Anterior cingulate cortex (tissue), 58 donors: ENCODE data around the gene SMAD7.
A peak's percentile ranks its signal among the peaks of the same experiment; 100 is the strongest.

Experiments used
- DNase-seq, 58 donors: peaks; one replicate each; lab custom pipeline; 2025; lab: John Stamatoyannopoulos, UW

SMAD7 gene

DNA sequence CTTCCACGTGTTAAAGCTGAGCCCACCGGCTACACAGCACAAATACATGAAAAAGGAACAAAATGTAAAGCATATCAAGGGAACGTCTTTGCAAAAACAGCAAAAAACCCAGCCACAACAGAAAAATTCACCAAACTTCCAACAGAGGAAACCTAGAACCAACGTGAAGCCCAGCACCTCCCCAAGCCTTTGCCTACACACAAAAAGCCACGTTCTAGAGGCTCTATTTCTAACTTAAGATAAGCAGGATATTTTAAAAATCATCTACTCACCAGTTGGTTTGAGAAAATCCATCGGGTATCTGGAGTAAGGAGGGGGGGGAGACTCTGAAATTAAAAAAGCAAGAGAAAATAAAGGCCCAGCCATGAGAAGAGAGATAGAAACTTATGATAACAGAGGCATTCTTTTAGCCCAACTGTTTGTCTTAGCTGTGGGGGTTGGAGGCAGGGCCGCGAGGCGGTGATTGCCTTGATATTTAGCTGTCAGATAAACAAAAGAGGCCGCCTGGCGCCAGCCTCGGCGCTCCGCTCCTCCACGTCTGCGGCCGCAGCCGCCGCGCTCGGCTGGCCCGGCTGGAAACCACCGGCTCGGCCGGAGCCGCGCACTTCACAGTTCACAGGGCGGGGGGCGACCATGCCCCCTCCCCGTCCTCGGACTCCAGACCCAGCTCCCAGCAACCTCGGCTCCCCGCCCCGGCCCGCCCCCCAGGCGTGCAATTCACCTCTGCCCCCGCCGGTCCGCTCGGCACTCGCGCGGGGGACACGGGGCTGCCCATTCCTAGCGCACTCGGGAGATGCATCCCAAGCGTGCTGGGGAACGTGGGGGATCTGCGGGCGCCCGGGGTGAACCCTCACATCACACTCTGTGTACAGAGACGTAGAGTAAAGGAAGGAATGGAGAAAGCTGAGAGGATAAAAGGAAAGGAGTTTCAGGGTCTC lies 2.4 kb downstream of the SMAD7 start:
- DNase-seq, result peak in 25 of 58 donors; percentile 33 to 66 (median 47)

DNA sequence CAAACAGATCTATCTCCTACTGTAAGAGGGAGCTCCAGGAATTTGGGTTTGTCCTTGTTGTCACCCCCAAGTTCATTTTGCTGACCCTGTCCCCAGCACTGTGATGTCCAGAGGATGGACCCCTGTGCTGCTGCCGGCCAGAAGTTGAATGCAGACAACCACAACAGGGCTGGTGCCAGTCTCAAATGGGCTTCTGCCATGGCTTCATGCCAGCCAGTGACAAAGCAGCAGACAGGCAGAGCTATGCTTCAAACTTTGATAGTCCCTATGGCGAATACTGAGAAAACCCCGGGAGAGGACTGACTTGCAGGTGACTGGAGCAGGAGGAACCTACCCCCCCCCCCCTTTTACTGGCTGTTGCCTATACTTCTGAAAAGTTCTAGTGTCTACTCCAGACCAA lies 3.2 kb downstream of the SMAD7 start:
- DNase-seq, result peak in 25 of 58 donors; percentile 19 to 74 (median 41)

- no peak for DNase-seq
Measured at GRCh38 chr18:48947092-48947491, 3.7 kb downstream of the SMAD7 start.

- peak in 3 of 58 donors; percentile 22 to 53 (median 37) for DNase-seq
Measured at GRCh38 chr18:48946329-48946835, 4.4 kb downstream of the SMAD7 start.

- no peak for DNase-seq
Measured at GRCh38 chr18:48945953-48946217, 4.9 kb downstream of the SMAD7 start.

- DNase-seq, result no peak
Measured at GRCh38 chr18:48944634-48945033, 6.1 kb downstream of the SMAD7 start.

DNA sequence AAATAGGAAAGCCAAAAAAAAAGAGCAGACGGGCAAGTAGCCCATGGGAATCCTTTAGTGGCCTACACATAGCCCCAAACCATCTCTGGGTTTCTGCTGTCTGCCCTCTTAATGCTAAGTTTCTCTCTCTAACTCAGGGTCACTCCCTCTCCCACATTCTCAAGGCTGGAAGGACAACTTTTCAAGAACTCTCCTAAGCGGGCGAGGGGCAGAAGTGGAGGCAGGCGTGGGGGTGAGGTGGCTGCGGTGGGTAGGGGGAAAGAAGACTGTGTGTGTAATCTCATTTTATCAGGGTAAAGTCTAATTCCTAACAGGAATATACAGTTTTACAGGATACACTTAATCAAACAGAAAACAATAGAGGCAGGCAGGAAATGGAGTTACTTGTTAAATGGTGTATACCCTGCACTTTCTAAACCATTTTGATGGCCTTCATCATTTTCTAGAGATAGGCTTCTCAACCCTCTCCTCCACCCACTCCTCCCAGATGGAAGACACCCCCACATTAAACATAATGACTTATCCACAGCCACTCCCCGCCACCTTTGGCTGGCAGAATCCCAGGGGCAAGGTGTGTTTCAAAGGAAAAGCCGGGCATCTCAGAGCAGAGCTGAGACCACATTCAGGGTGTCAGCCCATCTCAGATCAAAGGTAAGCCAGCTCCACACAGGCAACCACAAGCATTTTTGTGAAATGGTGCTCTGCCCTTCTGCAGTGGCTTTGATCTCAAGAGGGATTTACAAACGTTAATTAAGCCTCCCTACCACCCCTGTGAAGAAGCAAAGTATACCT lies 6.8 kb downstream of the SMAD7 start:
- no peak for DNase-seq

DNA sequence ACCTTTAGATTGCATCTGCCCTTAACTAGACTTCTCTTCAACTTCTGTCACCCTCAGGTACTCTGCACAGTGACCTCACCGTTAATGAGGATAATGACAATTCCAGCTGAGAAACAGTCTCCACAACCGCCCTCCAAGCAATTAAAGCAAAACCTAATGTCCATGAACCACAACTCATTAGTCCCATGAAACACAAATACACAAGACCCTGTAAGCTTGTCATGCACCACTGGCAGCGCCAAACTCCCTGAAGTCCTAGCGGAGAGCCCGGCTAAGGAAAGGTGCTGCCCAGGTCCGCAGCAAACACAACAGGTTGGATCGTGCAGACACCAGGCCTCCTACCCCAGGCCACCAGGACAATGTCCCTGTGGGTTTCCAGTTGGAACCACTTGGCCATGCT lies 7.4 kb downstream of the SMAD7 start:
- DNase-seq, result no peak

GRCh38 chr18:48942554-48943261 lies 8.1 kb downstream of the SMAD7 start:
- DNase-seq, result no peak

- no peak for DNase-seq
Measured at GRCh38 chr18:48942086-48942485, 8.7 kb downstream of the SMAD7 start.

DNA sequence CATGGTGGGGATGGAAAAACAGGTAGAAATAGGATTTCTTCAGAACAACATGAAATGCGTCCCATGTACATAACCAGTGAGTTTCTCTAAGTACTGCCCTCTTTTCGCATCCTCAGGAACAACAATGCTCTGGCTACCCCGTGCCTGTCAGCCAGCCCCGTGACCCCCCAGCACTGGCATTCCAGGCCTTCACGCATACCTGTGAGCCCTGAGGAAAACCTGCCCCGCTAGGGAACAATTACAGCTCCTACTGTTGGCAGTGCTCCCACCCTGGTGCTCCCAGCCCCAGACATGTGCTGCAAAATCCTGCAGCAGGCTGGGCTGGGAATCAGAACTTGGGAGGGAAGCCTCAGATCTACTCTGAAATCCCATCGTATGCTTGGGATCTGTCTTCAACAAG lies 9.1 kb downstream of the SMAD7 start:
- no peak for DNase-seq

- no peak for DNase-seq
Measured at GRCh38 chr18:48940854-48941611, 9.7 kb downstream of the SMAD7 start.

DNA sequence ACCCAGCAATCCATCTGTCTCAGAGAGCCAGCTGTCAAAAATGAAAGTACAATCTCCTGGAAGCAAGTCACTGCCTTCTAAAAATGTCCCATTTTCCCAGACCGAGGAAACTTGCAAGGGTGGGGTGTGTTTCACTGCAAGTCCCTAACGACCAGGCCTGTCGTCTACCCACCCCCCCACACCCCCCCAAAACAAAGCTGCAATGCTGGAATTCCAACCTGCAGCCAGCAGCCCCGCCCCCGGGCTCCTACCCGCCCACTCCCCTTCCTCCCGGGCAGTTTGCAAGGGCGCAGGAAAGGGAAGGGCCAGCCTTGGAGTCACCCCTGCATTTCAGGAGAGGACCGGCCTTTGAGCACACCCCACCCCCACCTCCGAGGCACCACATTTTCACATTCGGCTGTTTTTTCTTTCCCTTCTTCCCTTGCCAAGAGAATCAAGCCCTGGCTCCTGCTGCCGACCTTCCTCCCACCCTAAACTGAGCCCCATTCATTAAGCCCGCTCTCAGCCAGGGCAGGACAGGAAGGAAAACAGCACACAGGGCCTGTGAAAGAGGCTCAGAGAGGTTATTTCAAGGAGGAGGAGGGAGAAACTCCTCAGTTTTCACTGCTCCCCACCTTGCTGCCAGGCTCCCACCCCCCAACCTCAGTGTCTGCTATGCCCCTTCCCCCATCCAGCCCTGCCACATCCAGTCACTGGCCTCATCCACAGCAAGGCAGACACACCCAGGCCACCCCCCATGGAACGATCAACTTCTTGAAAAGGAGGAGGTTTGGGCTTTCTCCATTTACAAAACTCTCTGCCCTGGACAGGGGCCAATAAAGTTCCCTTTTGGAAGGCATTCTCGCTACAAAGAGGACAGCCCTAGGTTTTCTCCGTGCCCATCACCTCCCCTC lies 11.3 kb downstream of the SMAD7 start:
- DNase-seq, result peak in 21 of 58 donors; percentile 25 to 79 (median 48)

DNA sequence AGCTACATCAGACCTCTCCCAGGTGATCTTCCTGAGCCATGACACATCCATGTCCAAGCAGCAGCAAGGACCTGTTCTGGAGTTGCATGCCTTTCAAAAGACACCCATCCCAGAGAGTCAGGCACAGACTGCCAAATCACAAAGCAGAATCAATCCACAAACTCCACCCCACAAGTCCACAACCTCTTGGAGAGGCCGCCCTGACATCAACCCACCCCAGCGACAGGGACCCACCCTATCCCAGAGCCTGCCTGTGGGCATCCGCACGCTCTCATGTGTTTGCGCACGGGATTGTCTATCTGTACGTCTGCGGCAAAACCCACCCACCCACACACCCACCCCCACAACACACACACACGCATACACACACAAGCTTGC lies 11.9 kb downstream of the SMAD7 start:
- peak in 6 of 58 donors; percentile 43 to 79 (median 64) for DNase-seq

DNA sequence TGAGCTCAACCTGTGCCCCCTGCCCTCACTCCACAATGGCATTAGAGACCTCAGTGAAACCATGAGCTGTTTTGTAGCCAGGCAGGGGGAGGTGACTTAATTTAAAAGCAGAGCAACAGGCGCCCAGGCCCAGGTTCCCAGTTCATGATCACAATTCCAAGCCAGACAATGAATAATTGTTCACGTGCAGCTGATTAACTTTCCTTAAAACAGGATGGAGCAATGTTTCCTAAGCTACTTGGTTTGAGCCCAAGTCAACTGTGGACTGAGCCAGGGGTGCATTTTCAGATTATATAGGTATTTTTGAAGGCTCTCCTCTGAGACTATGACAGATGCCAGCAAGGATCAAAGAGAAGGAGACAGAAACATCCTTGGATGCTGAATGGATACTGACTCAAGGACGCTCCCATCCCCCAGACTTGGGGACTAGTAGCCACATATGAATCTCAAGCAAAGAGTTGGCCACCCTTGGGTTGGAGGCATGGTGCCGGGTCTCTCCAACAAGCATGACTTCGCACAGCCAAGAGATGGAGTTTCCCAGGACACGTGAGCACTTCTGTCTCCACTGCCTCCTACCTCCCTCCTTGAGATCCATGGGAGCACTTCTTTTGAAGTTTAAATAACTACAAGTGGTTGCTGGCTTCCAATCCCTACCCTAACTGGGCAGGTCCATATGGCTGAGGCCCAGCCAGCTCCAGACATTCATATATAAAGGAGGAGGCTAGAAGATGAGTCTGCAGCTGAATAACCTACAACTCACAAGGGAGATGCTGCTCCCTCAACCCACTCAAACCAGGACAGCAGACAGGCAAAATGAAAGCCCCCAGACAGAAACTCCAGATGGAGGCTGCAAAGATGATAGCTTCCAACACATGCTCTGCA lies 12.7 kb downstream of the SMAD7 start:
- peak in 1 of 58 donors; percentile 56 for DNase-seq

GRCh38 chr18:48935433-48935774 lies 15.4 kb downstream of the SMAD7 start:
- no peak for DNase-seq

DNA sequence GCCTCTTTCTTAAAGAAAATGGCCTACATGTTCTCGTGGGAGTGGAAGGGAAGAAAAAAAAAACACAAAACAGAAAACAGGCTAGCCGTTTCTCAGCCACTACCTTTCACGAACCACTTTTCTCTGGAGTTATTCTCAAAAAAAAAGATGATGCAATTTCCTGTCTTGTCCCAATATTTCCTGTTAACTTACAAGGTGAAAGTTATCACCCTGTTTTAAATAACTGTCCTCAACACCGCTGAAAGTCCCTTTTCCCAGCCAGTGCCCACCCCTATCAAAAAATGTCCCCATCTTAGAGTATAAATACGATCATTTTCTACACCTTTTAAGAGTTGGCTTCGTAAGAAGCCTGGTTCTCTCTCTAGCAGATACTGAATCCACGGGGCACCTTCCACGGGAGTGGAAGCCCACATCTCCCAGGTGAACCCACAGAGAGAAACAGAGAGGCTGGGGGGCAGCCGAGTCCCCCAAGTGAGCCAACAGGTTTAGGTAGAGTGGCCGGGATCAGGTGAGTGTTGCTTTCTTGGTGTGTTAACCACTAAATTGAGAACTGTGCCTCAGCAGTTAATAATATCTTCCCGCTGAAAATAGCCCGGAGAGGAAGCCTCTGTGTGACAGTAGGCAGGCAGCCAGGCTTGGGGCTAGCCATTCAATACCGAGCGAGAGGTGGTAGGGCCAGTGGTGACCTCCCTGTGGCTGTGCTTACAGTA lies 15.9 kb downstream of the SMAD7 start:
- DNase-seq, result peak in 6 of 58 donors; percentile 27 to 46 (median 37)

GRCh38 chr18:48934415-48934722 lies 16.4 kb downstream of the SMAD7 start:
- no peak for DNase-seq
